ENCODE results near the gene MARK3.

DNA sequence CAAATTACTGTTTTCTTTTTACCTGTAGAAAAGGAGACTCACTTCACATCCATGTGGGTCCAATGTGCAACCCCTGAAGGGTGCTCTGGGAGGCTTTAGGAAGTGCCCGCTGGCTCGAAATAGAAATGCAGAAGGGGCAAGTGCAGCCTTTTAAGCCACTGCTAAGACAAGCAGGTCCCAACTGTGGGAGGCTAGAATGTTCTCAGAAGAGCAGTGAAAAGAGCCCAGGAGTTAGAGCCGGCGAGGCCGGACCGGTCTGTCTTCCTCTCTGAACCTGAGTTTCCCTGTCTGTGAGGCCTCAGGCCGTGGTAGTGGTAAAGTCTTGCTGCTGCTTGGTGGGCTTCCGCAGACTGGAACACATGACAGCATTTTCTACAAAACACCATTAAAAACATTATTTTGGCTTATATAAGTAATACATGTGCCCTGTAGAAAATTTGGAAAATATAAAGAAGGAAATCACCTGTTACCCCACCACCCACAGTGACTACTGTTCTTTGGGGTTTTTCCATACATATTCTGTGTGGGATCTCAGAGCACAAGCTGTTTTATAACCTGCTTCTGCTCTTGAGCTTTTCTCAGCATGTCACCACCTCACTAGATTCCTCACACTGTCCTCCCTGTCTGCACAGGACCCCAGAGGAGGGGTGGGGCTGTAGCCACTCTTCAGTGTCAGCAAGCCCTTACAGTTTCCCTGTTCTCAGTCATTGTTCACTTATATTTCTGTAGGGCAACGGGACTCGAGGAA lies 131.4 kb downstream of the MARK3 start:
- no peak for TF ChIP-seq CTCF (IDR thresholded peaks at IDR 0.05)
- no peak for TF ChIP-seq POLR2A (IDR thresholded peaks at IDR 0.05)
